Activated T-helper 17 cell treated with anti-CD3 and anti-CD28 coated beads, Interleukin-2, amount 50 U/mL, for 72 hours (primary cell): ENCODE data around the gene TUBAL3. TPM values are rescaled to one million over a fixed set of nuclear protein-coding genes. Genes with fewer than 3 reads are reported as not detected.

Source experiments
- ATAC-seq: fragments of 150-1000 bp; cut with Tn5 transposase; replicated peaks from 2 replicates; pipeline ENCODE4 v1.10.0; 2021; ENCODE audit warnings: mild to moderate bottlenecking, moderate library complexity
- H3K27ac Mint-ChIP-seq: one replicate; pipeline ENCODE4 v1.8.0; 2022; ENCODE audit warnings: mixed read lengths
- H3K27me3 Mint-ChIP-seq: one replicate; pipeline ENCODE4 v1.8.0; 2022; ENCODE audit warnings: mixed read lengths
- H3K36me3 Mint-ChIP-seq: one replicate; pipeline ENCODE4 v1.8.0; 2022; ENCODE audit warnings: low read depth, mild to moderate bottlenecking, mixed read lengths
- H3K4me1 Mint-ChIP-seq: one replicate; pipeline ENCODE4 v1.8.0; 2022; ENCODE audit warnings: mixed read lengths
- H3K4me3 Mint-ChIP-seq: one replicate; pipeline ENCODE4 v1.8.0; 2022; ENCODE audit warnings: mild to moderate bottlenecking, mixed read lengths
- H3K9me3 Mint-ChIP-seq: one replicate; pipeline ENCODE4 v1.8.0; 2022; ENCODE audit warnings: mixed read lengths
- total RNA-seq, 2 donors: library from RNA; stranded (reverse); gene quantifications; one replicate each; pipeline ENCODE4 v1.2.3, GENCODE V29; 2022

The TUBAL3 gene
- total RNA-seq = not detected

- ATAC-seq = peak; percentile 31
Observed at GRCh38 chr10:5404208-5405041, at the start of gene TUBAL3. Gene TUBAL3 (minus strand): TSS chr10:5404828. CDS start chr10:5404792, 36 bp downstream.

GRCh38 chr10:5453749-5454489, 49.3 kb upstream of the TUBAL3 start:
- H3K9me3 Mint-ChIP-seq = no peaks in the 10 kb centered on the region
- no peak for ATAC-seq
- H3K36me3 Mint-ChIP-seq = peaks cover 65% of the 10 kb centered on the region
- no peak overlapping the region for H3K27ac Mint-ChIP-seq
- H3K4me1 Mint-ChIP-seq = no peaks in the 10 kb centered on the region
- H3K4me3 Mint-ChIP-seq = no peak overlapping the region
- no peaks in the 10 kb centered on the region for H3K27me3 Mint-ChIP-seq

More at GRCh38 chr10:5404208-5405041, at the start of gene TUBAL3:
- H3K4me3 Mint-ChIP-seq = no peak within 1 kb of the TSS
- no peaks in the 10 kb centered on the region for H3K36me3 Mint-ChIP-seq
- no peak within 1 kb of the TSS for H3K27ac Mint-ChIP-seq
- peaks cover 7% of the 10 kb centered on the region for H3K27me3 Mint-ChIP-seq
- no peaks in the 10 kb centered on the region for H3K4me1 Mint-ChIP-seq
- no peaks in the 10 kb centered on the region for H3K9me3 Mint-ChIP-seq

GRCh38 chr10:5450605-5451384, 46.2 kb upstream of the TUBAL3 start:
- Mint-ChIP-seq H3K9me3 (no peaks in the 10 kb centered on the region), H3K36me3 (peaks cover 41% of the 10 kb centered on the region), H3K4me3 (no peak overlapping the region), H3K4me1 (peaks cover 9% of the 10 kb centered on the region), H3K27me3 (no peaks in the 10 kb centered on the region), H3K27ac (no peak overlapping the region)
- no peak for ATAC-seq

GRCh38 chr10:5449823-5450222, 45.2 kb upstream of the TUBAL3 start:
- no peaks in the 10 kb centered on the region for H3K27me3 Mint-ChIP-seq
- peaks cover 32% of the 10 kb centered on the region for H3K36me3 Mint-ChIP-seq
- no peak for ATAC-seq
- H3K9me3 Mint-ChIP-seq = no peaks in the 10 kb centered on the region
- H3K4me1 Mint-ChIP-seq = peaks cover 9% of the 10 kb centered on the region
- no peak overlapping the region for H3K4me3 Mint-ChIP-seq
- no peak overlapping the region for H3K27ac Mint-ChIP-seq

GRCh38 chr10:5449227-5449626, 44.6 kb upstream of the TUBAL3 start:
- H3K4me1 Mint-ChIP-seq = peaks cover 14% of the 10 kb centered on the region
- H3K27ac Mint-ChIP-seq = no peak overlapping the region
- H3K27me3 Mint-ChIP-seq = no peaks in the 10 kb centered on the region
- H3K4me3 Mint-ChIP-seq = no peak overlapping the region
- H3K36me3 Mint-ChIP-seq = peaks cover 26% of the 10 kb centered on the region
- no peaks in the 10 kb centered on the region for H3K9me3 Mint-ChIP-seq
- ATAC-seq = no peak

GRCh38 chr10:5448333-5449001, 43.8 kb upstream of the TUBAL3 start:
- H3K27me3 Mint-ChIP-seq = no peaks in the 10 kb centered on the region
- H3K4me1 Mint-ChIP-seq = peaks cover 21% of the 10 kb centered on the region
- H3K4me3 Mint-ChIP-seq = no peak overlapping the region
- peaks cover 18% of the 10 kb centered on the region for H3K36me3 Mint-ChIP-seq
- H3K27ac Mint-ChIP-seq = no peak overlapping the region
- ATAC-seq = no peak
- H3K9me3 Mint-ChIP-seq = no peaks in the 10 kb centered on the region

GRCh38 chr10:5447611-5448071, 43.0 kb upstream of the TUBAL3 start:
- Mint-ChIP-seq H3K27me3 (no peaks in the 10 kb centered on the region), H3K4me3 (peak overlapping the region; percentile 38), H3K36me3 (peaks cover 10% of the 10 kb centered on the region), H3K27ac (peak overlapping the region; percentile 1), H3K9me3 (no peaks in the 10 kb centered on the region), H3K4me1 (peaks cover 26% of the 10 kb centered on the region)
- peak; percentile 90 for ATAC-seq

- ATAC-seq = peak; percentile 23
- Mint-ChIP-seq H3K4me3 (peak overlapping the region; percentile 38), H3K27me3 (no peaks in the 10 kb centered on the region), H3K9me3 (no peaks in the 10 kb centered on the region), H3K27ac (peak overlapping the region; percentile 1), H3K4me1 (peaks cover 26% of the 10 kb centered on the region), H3K36me3 (peaks cover 4% of the 10 kb centered on the region)
Observed at GRCh38 chr10:5447056-5447455, 42.4 kb upstream of the TUBAL3 start.

- Mint-ChIP-seq H3K36me3 (no peaks in the 10 kb centered on the region), H3K27me3 (no peaks in the 10 kb centered on the region), H3K27ac (no peak overlapping the region), H3K4me1 (peaks cover 26% of the 10 kb centered on the region), H3K4me3 (peak overlapping the region; percentile 38), H3K9me3 (no peaks in the 10 kb centered on the region)
- no peak for ATAC-seq
Observed at GRCh38 chr10:5446390-5446926, 41.8 kb upstream of the TUBAL3 start.

GRCh38 chr10:5445006-5445405, 40.4 kb upstream of the TUBAL3 start:
- Mint-ChIP-seq H3K9me3 (no peaks in the 10 kb centered on the region), H3K27ac (no peak overlapping the region), H3K4me1 (peaks cover 26% of the 10 kb centered on the region), H3K27me3 (no peaks in the 10 kb centered on the region), H3K4me3 (no peak overlapping the region), H3K36me3 (no peaks in the 10 kb centered on the region)
- ATAC-seq = no peak

- H3K36me3 Mint-ChIP-seq = no peaks in the 10 kb centered on the region
- H3K4me3 Mint-ChIP-seq = peak overlapping the region; percentile 22
- peak overlapping the region; percentile 4 for H3K27ac Mint-ChIP-seq
Observed at GRCh38 chr10:5443429-5443828, 38.8 kb upstream of the TUBAL3 start.

GRCh38 chr10:5442990-5443370, 38.4 kb upstream of the TUBAL3 start:
- no peaks in the 10 kb centered on the region for H3K36me3 Mint-ChIP-seq
- no peak for ATAC-seq
- H3K27me3 Mint-ChIP-seq = no peaks in the 10 kb centered on the region
- no peaks in the 10 kb centered on the region for H3K9me3 Mint-ChIP-seq
- H3K4me1 Mint-ChIP-seq = peaks cover 26% of the 10 kb centered on the region
- H3K4me3 Mint-ChIP-seq = no peak overlapping the region
- peak overlapping the region; percentile 4 for H3K27ac Mint-ChIP-seq

More at GRCh38 chr10:5443429-5443828, 38.8 kb upstream of the TUBAL3 start:
- Mint-ChIP-seq H3K4me1 (peaks cover 26% of the 10 kb centered on the region), H3K9me3 (no peaks in the 10 kb centered on the region), H3K27me3 (no peaks in the 10 kb centered on the region)
- ATAC-seq = peak; percentile 71

- Mint-ChIP-seq H3K27ac (peak overlapping the region; percentile 4), H3K4me3 (no peak overlapping the region), H3K27me3 (no peaks in the 10 kb centered on the region), H3K9me3 (no peaks in the 10 kb centered on the region), H3K36me3 (no peaks in the 10 kb centered on the region), H3K4me1 (peaks cover 21% of the 10 kb centered on the region)
- no peak for ATAC-seq
Observed at GRCh38 chr10:5442065-5442989, 37.7 kb upstream of the TUBAL3 start.
